Superior temporal gyrus (tissue), 1 donor: ENCODE results near the gene CPLANE2.
"Not testable (repeated sequence)": the region's sequence is repeated elsewhere in the genome, so short reads cannot be mapped to it uniquely, and the experiment has no call there.

Experiments
- DNase-seq: peaks from one replicate; pipeline ENCODE4 v3.0.0-alpha.2; 2016; ENCODE audit errors: extremely low spot score

The CPLANE2 gene, protein sequence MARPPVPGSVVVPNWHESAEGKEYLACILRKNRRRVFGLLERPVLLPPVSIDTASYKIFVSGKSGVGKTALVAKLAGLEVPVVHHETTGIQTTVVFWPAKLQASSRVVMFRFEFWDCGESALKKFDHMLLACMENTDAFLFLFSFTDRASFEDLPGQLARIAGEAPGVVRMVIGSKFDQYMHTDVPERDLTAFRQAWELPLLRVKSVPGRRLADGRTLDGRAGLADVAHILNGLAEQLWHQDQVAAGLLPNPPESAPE

DNA sequence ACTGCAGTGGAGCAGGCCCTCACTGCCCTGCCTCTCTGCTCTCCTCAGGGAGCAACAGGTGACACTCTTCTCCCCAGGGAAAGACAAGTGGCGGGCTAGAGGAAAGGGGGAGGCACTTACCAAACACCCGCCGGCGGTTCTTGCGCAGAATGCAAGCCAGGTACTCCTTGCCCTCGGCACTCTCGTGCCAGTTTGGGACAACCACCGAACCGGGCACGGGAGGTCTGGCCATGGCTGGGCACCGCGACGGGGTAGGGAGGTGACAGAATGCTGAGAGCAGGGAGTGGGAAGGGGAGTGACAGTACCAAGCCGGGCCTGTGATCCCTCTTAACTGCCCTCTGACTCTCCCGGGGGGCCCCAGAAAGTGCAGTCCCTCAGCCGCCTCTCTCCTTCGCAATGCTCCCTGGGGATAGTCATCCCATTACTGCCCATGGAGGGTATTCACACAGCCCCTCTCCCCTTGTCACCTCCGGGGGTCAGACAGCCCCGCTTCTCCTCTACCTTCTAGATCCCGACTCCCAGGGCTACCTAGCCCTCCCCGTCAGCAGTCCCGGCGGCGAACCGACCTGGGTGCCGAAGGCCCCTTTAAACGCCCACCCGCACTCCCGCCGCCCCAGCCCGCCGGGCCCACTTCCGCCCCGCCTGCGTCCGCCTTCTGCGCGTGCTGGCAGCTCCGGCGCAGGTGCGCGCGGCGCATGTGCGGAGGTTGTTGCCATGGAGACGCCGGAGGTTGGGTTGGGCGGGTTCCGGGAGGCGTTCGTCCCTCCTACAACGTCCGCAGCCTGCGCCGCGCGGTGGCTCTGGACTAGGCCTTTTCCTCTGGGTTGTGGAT is at the start of gene CPLANE2:
TSS of gene CPLANE2 (minus strand) at position 673 of the 832 bp plus-strand sequence. CDS start at position 232, 441 bp downstream.
- peak; percentile 86 for DNase-seq

DNA sequence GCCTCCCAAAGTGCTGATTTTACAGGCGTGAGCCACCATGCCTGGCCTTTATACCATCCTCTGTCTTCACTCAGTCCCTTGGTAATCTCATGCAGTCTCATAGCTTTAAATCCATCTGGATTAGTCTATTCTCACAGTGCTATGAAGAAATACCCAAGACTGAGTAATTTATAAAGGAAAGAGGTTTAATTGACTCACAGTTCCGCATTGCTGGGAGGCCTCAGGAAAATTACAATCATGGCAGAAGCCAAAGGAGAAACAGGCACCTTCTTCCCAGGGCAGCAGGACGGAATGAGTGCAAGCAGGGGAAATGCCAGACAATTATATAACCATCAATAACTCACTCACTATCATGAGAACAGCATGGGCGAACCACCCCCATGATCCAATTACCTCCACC is 49.1 kb upstream of the CPLANE2 start:
- no peak for DNase-seq

DNA sequence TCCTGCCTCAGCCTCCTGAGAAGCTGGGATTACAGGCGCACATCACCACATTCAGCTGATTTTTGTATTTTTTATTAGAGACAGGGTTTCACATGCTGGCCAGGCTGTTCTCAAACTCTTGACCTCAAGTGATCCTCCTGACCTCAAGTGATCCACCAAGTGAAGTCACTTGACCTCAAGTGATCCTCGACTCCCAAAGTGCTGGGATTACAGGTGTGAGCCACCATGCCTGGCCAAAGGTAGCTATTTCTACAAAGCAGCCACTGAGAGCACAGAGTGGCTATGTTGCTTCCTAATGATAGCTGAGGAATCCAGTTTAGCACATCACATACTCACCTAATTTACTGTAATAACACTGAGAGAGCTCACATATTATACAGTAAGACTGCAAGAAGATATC is 44.8 kb upstream of the CPLANE2 start:
- no peak for DNase-seq

DNA sequence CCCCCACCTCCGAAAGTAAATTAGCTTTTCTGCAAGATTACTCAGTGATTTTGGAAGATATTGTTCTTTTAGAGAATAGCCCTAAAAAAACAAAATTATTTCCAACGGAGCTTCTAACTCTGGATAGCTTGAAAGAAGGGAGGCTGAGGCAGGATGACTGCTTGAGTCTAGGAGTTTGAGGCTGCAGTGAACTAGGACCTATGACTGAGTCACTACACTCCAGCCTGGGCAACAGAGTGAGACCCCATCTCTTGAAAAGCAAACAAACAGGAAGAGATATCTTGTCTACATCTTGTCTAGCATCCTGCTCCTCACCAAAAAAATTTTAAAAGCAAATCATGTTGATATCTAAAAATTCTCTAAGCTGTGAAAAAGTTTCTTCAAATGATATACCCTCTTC is 42.2 kb upstream of the CPLANE2 start:
- DNase-seq, result no peak

- DNase-seq, result no peak
These were observed 39.5 kb upstream of the CPLANE2 start for GRCh38 chr1:16276302-16277030.

GRCh38 chr1:16275591-16275990 is 38.6 kb upstream of the CPLANE2 start:
- no peak for DNase-seq

GRCh38 chr1:16267690-16268180 is 30.8 kb upstream of the CPLANE2 start:
- no peak for DNase-seq

DNA sequence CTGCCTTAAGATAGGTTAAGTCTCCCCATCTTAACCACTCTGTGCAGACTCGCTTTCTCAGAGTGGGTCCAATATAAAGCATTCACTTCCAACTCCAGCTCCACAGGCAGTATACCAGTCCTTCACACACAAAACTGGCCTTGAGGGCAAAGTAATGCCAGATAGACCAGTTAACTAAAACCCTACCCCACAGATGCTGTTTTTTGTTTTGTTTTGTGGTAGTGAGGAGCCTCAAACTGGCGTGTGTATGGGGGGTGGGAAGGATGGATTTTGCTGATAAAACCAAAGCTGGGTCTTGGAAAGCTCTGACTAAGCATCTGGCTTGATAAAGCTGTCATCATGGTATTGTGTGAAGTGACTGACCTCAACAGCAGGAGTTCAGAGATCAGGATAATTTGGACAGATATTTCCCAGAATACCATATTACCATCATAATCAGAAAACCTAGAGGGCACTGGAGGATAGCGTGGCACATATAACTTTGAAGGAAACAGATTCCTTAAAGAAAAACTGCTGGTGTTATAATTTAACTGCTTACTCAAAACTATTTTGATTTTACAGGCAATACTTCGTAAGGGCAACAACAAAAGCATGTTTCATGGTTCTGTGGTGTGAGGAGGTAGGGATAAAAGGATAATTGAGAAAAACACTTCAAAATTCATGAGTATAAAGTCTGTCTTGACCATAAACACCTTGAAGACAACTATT is 29.6 kb upstream of the CPLANE2 start:
- no peak for DNase-seq

GRCh38 chr1:16262067-16262466 is 25.1 kb upstream of the CPLANE2 start:
- DNase-seq, result no peak

GRCh38 chr1:16260814-16261213 is 23.8 kb upstream of the CPLANE2 start:
- DNase-seq, result no peak

DNA sequence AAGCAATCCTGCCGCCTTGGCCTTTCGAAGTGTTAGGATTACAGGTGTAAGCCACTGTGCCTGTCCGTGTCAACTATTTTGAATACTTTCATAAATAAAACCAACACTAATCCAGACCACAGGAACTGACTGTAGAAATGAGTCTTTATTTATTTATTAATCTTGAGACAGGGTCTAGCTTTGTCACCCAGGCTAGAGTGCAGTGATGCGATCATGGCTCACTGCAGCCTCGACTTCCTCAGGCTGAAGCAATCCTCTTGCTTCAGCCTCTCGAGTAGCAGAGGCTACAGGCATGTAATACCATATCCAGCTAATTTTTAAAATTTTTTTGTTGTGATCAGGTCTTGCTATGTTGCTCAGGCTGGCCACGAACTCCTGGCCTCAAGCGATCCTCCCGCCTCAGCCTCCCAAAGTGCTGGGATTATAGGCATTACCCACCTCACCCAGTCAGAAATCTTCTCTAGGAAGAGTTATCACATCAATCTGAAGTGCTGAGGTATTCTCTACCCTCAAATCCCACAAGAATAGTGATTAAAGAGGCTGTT is 21.7 kb upstream of the CPLANE2 start:
- no peak for DNase-seq

GRCh38 chr1:16257968-16258367 is 21.0 kb upstream of the CPLANE2 start:
- DNase-seq, result no peak

DNA sequence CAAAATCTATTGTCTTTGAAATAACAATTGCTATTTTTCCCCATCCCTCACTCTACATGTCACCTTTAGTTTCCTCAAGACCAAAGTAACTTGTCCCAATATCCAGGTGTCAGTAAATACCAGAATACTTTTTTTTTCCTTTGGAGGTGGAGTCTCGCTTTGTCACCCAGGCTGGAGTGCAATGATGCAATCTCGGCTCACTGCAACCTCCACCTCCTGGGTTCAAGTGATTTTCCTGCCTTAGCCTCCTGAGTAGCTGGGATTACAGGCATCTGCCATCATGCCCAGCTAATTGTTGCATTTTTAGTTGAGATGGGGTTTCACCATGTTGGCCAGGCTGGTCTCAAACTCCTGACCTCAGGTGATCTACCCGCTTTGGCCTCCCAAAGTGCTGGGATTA is 20.6 kb upstream of the CPLANE2 start:
- DNase-seq, result not testable (repeated sequence)

DNA sequence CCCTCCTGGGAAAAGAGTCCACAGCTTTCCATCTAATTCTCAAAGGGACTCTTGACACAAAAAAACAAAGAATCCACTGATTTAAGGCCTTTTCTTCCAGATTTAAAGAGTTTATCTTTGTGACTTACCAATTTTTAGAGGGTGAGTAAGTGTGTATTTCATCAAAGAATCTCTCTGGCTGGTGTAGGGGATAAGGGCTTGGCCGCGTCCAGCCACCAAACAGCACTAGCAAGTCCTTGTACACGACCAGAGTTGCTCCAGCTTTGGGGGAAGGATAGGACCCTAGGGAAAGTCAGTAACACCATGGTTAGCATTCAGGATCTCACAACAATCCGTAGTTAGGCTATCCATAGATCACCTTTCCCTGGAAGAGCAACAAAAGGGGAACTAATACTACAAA is 19.5 kb upstream of the CPLANE2 start:
- no peak for DNase-seq

DNA sequence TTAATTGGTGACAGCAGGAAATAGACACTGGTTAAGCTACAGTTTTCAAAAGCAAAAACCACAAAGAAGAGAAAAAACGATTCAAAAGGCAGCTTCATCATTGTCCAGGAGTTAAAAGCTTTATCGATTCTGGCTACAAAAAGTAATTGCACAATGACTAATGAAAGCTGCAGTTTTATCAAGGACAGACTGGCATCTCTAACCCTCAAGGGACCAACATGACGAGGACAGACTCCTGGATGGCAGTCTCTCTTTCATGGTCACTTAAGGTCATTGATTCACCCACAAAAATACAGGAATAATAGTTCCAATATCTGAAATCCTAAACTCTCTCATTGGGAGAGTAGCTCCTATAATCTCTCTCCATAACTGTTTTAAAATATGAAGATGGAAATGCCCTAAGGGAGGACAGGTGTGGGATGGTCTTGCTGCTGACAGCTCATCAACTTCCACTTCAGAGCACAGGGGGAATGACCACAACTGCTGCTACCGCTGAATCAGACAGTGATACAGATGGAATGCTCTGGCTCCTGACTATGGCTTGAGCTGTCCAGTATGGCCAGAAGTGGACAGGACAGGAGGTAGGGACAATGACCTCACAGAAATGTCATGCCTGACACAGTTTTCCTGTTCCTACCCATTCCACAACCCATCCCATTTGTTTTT is 17.4 kb upstream of the CPLANE2 start:
- no peak for DNase-seq

DNA sequence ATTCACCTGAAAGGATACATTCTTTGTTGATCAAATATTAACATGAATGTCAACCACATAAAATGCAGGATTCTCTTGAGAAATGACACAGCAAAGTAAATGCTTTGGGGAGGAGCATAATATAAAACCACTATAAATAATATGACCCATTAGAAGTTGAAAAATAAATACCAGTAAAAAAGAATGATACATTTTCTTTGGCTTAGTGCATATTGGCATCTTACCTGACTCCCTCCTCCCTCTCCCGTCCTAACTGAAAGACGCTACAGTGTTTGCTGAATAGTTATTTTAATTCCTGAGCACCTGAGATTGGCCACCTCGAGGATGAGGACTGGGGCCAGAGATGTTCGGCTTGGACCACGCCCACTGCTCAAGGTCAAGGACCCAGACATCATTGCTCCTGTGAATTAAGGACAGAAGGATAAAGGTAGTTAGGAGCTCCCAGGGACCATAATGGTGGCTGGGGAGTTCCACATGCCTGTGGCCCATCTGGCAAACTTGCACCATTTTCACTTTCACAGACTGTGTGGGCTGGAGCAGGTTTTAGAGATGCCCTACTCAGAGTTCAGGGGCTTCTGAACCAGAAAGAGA is 16.4 kb upstream of the CPLANE2 start:
- DNase-seq, result no peak

DNA sequence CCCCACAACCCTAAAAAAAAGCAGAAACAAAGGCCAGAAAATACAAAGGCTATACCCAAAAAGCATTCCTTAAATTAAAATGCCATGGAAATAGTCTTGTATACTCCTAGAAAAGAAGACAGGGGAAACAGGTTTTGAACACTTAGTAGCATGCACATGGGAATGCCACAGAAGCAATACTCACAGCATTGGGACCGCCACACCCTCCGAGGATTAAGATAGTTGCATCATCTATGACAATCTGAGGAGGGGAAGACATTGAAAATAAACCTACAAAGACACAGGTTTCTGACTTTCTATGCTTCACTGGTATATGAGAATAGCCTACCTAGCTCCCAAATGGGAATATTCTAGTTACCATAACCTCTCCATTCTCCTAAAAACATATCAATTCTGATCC is 15.9 kb upstream of the CPLANE2 start:
- no peak for DNase-seq

GRCh38 chr1:16251381-16251780 is 14.4 kb upstream of the CPLANE2 start:
- no peak for DNase-seq

- DNase-seq, result no peak
These were observed 13.7 kb upstream of the CPLANE2 start for GRCh38 chr1:16250524-16251251.
